Measurements from ENCODE around the gene IL36G.

The IL36G gene

GRCh38 chr2:113012436-113013335, 34.9 kb downstream of the IL36G start:
- no peak for TF ChIP-seq POLR2AphosphoS5 (IDR thresholded peaks at IDR 0.05; ENCODE audit: low read depth, low read length)
- no peak for TF ChIP-seq TAF1 (IDR thresholded peaks at IDR 0.05; ENCODE audit: borderline replicate concordance, insufficient read depth, low read length)
- TF ChIP-seq FOXP2 (optimal IDR thresholded peaks at IDR 0.05; ENCODE audit: borderline replicate concordance, extremely low read depth, extremely low read length, insufficient read depth): no peak
- no peak for TF ChIP-seq REST (IDR thresholded peaks at IDR 0.05; ENCODE audit: insufficient read depth in 1 of 2, low read depth in 2 of 2, low read length in 2 of 2)
- TF ChIP-seq SIN3A (IDR thresholded peaks at IDR 0.05; ENCODE audit: borderline replicate concordance, insufficient read depth, low read length): no peak

GRCh38 chr2:113013336-113013661, 35.5 kb downstream of the IL36G start:
- TF ChIP-seq TAF1 (IDR thresholded peaks at IDR 0.05; ENCODE audit: borderline replicate concordance, insufficient read depth, low read length) (no peak), SIN3A (IDR thresholded peaks at IDR 0.05; ENCODE audit: borderline replicate concordance, insufficient read depth, low read length) (no peak), POLR2AphosphoS5 (IDR thresholded peaks at IDR 0.05; ENCODE audit: low read depth, low read length) (no peak), FOXP2 (optimal IDR thresholded peaks at IDR 0.05; ENCODE audit: borderline replicate concordance, extremely low read depth, extremely low read length, insufficient read depth) (no peak), REST (IDR thresholded peaks at IDR 0.05; ENCODE audit: insufficient read depth in 1 of 2, low read depth in 2 of 2, low read length in 2 of 2) (no peak)

- TF ChIP-seq REST (IDR thresholded peaks at IDR 0.05; ENCODE audit: insufficient read depth in 1 of 2, low read depth in 2 of 2, low read length in 2 of 2) (no peak), FOXP2 (optimal IDR thresholded peaks at IDR 0.05; ENCODE audit: borderline replicate concordance, extremely low read depth, extremely low read length, insufficient read depth) (no peak), TAF1 (IDR thresholded peaks at IDR 0.05; ENCODE audit: borderline replicate concordance, insufficient read depth, low read length) (no peak), SIN3A (IDR thresholded peaks at IDR 0.05; ENCODE audit: borderline replicate concordance, insufficient read depth, low read length) (no peak), POLR2AphosphoS5 (IDR thresholded peaks at IDR 0.05; ENCODE audit: low read depth, low read length) (no peak)
Measured at GRCh38 chr2:113014067-113014466, 36.3 kb downstream of the IL36G start.

GRCh38 chr2:113015042-113015441, 37.2 kb downstream of the IL36G start:
- TF ChIP-seq SIN3A (IDR thresholded peaks at IDR 0.05; ENCODE audit: borderline replicate concordance, insufficient read depth, low read length) (no peak), REST (IDR thresholded peaks at IDR 0.05; ENCODE audit: insufficient read depth in 1 of 2, low read depth in 2 of 2, low read length in 2 of 2) (no peak), FOXP2 (optimal IDR thresholded peaks at IDR 0.05; ENCODE audit: borderline replicate concordance, extremely low read depth, extremely low read length, insufficient read depth) (no peak), TAF1 (IDR thresholded peaks at IDR 0.05; ENCODE audit: borderline replicate concordance, insufficient read depth, low read length) (no peak), POLR2AphosphoS5 (IDR thresholded peaks at IDR 0.05; ENCODE audit: low read depth, low read length) (no peak)

Measured in PFSK-1 (cell line).